NT2/D1 (cell line): Measurements from ENCODE around the gene FAM53B.
"Not testable (repeated sequence)": the region's sequence is repeated elsewhere in the genome, so short reads cannot be mapped to it uniquely, and the experiment has no call there.

Source experiments
- DNase-seq: peaks from one replicate; pipeline ENCODE4 v3.0.0-alpha.2; 2011; ENCODE audit warnings: low read depth, low spot score
- H3K27me3 ChIP-seq: 2 replicates; pipeline ENCODE4 v1.6.0; 2011; ENCODE audit warnings: mild to moderate bottlenecking; ENCODE audit not compliant: insufficient read length, insufficient read depth
- H3K36me3 ChIP-seq: 2 replicates; pipeline ENCODE4 v1.6.1; 2011; ENCODE audit warnings: mild to moderate bottlenecking, low read length, mixed read lengths; ENCODE audit not compliant: insufficient read depth, insufficient read length
- H3K4me1 ChIP-seq: 2 replicates; pipeline ENCODE4 v1.5.1; 2011; ENCODE audit not compliant: insufficient read depth, insufficient read length
- H3K4me3 ChIP-seq: 2 replicates; pipeline ENCODE4 v1.5.1; 2011; ENCODE audit warnings: low read depth; ENCODE audit not compliant: insufficient read length
- H3K9ac ChIP-seq: 2 replicates; pipeline ENCODE4 v1.6.0; 2011; ENCODE audit warnings: low read depth; ENCODE audit not compliant: insufficient read length
- H3K9me3 ChIP-seq: 2 replicates; pipeline ENCODE4 v1.5.1; 2011; ENCODE audit warnings: mild to moderate bottlenecking, low read length; ENCODE audit not compliant: insufficient read depth
- SUZ12 ChIP-seq: IDR thresholded peaks from 2 replicates; pipeline ENCODE4 v1.6.1; 2011; ENCODE audit not compliant: insufficient read length, insufficient read depth; ENCODE audit errors: extremely low read depth
- YY1 ChIP-seq: IDR thresholded peaks from 2 replicates; pipeline ENCODE4 v1.6.1; 2011; ENCODE audit not compliant: insufficient read length, insufficient read depth
- ZNF274 ChIP-seq: IDR thresholded peaks from 2 replicates; pipeline ENCODE4 v1.6.1; 2011; ENCODE audit warnings: mild to moderate bottlenecking, low read depth, low read length

Gene FAM53B

GRCh38 chr10:124616040-124616835 lies 127.9 kb downstream of the FAM53B start:
- DNase-seq, result no peak
- Histone ChIP-seq H3K9me3 (no peaks in the 10 kb centered on the region), H3K4me3 (no peak overlapping the region), H3K36me3 (peaks cover 4% of the 10 kb centered on the region), H3K9ac (no peak overlapping the region), H3K4me1 (peaks cover 13% of the 10 kb centered on the region), H3K27me3 (no peaks in the 10 kb centered on the region)
- TF ChIP-seq SUZ12, result no peak
- no peak for TF ChIP-seq ZNF274
- no peak for TF ChIP-seq YY1

DNA sequence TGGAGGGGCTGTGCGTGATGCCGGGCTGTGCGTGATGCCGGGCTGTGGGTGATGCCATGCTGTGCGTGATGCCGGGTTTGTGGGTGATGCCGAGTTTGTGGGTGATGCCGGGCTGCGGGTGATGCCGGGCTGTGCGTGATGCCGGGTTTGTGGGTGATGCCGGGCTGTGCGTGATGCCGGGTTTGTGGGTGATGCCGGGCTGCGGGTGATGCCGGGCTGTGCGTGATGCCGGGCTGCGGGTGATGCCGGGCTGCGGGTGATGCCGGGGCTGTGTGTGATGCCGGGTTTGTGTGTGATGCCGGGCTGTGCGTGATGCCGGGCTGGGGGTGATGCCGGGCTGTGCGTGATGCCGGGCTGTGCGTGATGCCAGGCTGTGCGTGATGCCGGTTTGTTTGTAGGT lies 128.9 kb downstream of the FAM53B start:
- Histone ChIP-seq H3K27me3 (no peaks in the 10 kb centered on the region), H3K4me1 (peaks cover 13% of the 10 kb centered on the region), H3K36me3 (peaks cover 4% of the 10 kb centered on the region), H3K4me3 (no peak overlapping the region), H3K9me3 (no peaks in the 10 kb centered on the region), H3K9ac (no peak overlapping the region)
- no peak for DNase-seq
- TF ChIP-seq SUZ12 (no peak), YY1 (no peak), ZNF274 (no peak)

- Histone ChIP-seq H3K4me3 (no peak overlapping the region), H3K4me1 (peaks cover 10% of the 10 kb centered on the region), H3K9ac (no peak overlapping the region), H3K27me3 (no peaks in the 10 kb centered on the region), H3K9me3 (no peaks in the 10 kb centered on the region), H3K36me3 (peaks cover 4% of the 10 kb centered on the region)
- DNase-seq, result no peak
- no peak for TF ChIP-seq ZNF274
- no peak for TF ChIP-seq SUZ12
- TF ChIP-seq YY1, result no peak
Measured at GRCh38 chr10:124614003-124614659, 130.0 kb downstream of the FAM53B start.

DNA sequence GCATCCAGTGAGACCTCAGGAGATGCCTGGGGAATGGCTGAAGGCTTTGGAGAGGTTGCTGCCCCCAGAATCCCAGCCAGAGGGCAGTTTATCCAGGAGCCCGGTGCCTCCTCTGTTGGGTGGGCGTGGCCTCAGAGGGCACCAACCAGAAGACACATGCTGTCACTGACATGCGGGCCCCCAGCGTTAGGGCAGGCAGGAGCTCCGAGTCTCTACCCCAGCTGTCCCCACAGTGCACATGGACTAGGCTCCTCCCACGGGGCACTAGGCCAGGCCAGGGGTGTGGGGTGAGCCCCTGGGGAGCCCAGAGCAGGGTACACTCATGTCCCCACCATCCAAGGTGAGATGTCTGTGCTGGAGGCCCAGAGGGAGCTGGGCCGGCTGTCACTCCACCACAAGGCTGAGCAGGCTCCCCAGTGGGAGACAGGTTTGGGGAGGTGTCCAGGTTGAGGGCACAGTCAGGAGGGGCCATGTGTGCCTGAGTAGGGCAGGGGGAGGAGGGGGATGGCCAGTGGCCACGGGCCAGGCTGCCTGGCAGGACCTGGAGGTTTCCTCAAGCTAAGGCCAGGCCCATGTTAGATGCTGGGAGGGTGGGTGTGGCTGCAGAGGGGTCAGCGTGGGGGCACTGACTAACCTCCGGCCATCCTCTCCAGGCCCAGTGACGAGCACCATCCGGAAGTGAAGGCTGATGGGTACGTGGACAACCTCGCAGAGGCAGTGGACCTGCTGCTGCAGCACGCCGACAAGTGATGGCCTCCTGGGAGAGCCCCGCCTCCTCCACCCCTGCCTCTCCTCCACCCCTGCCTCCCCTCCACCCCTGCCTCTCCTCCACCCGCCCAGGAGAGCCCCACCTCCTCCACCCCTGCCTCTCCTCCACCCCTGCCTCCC lies 131.3 kb downstream of the FAM53B start:
- Histone ChIP-seq H3K4me3 (no peak overlapping the region), H3K36me3 (peaks cover 4% of the 10 kb centered on the region)

DNA sequence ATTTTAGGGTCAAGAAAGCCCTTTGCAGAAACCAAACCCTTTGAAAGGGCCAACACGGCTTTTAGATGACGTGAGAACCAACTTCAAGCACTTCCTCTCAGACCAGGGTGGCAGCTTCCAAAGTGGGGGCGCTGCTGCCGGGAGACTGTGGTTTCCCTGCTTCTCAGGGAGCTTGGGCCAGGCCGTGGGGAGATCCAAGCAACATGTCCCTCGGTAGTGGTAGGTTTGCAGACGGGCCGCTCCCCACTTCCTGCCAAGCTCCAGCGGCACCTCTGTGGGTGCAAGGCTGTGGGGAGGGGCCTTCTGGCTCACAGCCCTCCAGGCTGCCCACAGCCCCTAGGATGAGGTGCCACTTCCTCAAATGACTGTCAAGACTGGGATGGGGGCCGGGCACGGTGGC lies 132.4 kb downstream of the FAM53B start:
- TF ChIP-seq ZNF274, result no peak
- no peak for TF ChIP-seq SUZ12
- TF ChIP-seq YY1, result no peak
- Histone ChIP-seq H3K36me3 (no peaks in the 10 kb centered on the region), H3K9me3 (no peaks in the 10 kb centered on the region), H3K4me1 (peaks cover 10% of the 10 kb centered on the region), H3K9ac (no peak overlapping the region), H3K27me3 (no peaks in the 10 kb centered on the region), H3K4me3 (no peak overlapping the region)
- no peak for DNase-seq

More for the DNA sequence above, 131.3 kb downstream of the FAM53B start:
- DNase-seq, result no peak
- peaks cover 7% of the 10 kb centered on the region for H3K4me1 ChIP-seq
- TF ChIP-seq ZNF274 (no peak), YY1 (no peak), SUZ12 (no peak)
- no peak overlapping the region for H3K9ac ChIP-seq
- H3K27me3 ChIP-seq, result no peaks in the 10 kb centered on the region
- no peaks in the 10 kb centered on the region for H3K9me3 ChIP-seq

DNA sequence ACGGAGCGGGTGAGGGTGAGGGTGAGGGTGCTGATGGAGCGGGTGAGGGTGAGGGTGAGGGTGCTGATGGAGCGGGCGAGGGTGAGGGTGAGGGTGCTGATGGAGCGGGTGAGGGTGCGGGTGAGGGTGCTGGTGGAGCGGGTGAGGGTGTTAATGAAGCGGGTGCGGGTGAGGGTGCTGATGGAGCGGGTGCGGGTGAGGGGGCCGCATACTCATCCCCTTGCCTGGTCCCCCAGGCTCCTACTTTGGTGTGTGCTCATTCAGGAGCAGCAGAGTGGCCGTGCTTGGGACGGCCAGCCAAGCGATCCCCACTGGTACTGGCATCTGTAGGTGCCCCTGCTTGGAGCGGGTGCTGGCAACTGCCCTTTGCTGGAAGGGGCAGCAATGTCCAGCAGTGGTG lies 133.3 kb downstream of the FAM53B start:
- H3K36me3 ChIP-seq, H3K9me3 ChIP-seq, H3K4me3 ChIP-seq, H3K4me1 ChIP-seq, H3K27me3 ChIP-seq, DNase-seq, H3K9ac ChIP-seq: not testable (repeated sequence)

DNA sequence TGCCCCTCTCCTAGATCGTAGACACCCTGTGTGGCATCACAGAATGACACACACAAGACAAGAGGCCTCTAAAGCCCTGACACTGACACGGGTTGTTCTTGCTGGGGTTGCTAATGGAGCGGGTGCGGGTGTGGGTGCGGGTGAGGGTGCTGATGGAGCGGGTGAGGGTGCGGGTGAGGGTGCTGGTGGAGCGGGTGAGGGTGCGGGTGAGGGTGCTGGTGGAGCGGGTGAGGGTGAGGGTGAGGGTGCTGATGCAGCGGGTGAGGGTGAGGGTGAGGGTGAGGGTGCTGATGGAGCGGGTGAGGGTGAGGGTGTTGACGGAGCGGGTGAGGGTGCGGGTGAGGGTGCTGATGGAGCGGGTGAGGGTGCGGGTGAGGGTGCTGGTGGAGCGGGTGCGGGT lies 134.0 kb downstream of the FAM53B start:
- H3K36me3 ChIP-seq, H3K9ac ChIP-seq, H3K4me3 ChIP-seq, H3K4me1 ChIP-seq, H3K9me3 ChIP-seq, H3K27me3 ChIP-seq, DNase-seq: not testable (repeated sequence)
